GM13977 (cell line): ENCODE data around the gene CATSPERD.

ENCODE experiments used
- DNase-seq: peaks from one replicate; pipeline ENCODE4 v3.0.0; 2012; ENCODE audit warnings: low spot score
- CTCF ChIP-seq: IDR thresholded peaks from 2 replicates; pipeline ENCODE4 v1.5.1; 2012; ENCODE audit warnings: mild to moderate bottlenecking, control low read depth; ENCODE audit not compliant: insufficient read depth; ENCODE audit errors: extremely low read depth, missing control alignments
- in situ Hi-C: fragments of 300-500 bp; cut with MboI; formaldehyde crosslinking; loops from one replicate; pipeline ENCODE4 v1.12.0; 2022; ENCODE audit warnings: low sequenced_read_pairs, low pct_unique_long_range_greater_than_20kb, mixed read lengths, inconsistent platforms; ENCODE audit not compliant: unreplicated experiment

CATSPERD gene

GRCh38 chr19:5676772-5677105 lies 43.7 kb upstream of the CATSPERD start:
- no peak for TF ChIP-seq CTCF
- in situ Hi-C loops = no loop called here
- no peak for DNase-seq

DNA sequence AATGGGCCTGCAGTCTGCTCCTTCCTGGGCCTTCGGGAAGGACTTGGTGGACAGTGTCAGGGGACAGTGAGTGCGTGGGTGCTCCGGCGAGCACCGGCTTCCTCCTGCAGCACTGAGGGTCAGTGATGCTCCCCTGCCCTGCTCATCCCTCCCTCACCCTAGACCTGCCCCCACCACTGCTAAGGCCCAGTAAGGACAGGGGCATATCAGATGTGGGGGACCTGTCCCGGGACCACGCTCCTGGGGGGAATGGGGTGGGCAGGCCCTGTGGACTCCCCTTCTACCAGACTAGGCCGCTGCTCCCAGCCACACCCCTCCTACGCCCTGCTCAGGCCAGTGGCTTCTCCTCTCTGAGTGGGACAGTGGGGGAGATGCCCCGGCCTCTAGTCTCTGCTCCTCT lies 43.3 kb upstream of the CATSPERD start:
- DNase-seq = no peak
- in situ Hi-C loops = no loop called here
- no peak for TF ChIP-seq CTCF

GRCh38 chr19:5677580-5677979 lies 42.9 kb upstream of the CATSPERD start:
- TF ChIP-seq CTCF = no peak
- no peak for DNase-seq
- in situ Hi-C loops = no loop called here

DNA sequence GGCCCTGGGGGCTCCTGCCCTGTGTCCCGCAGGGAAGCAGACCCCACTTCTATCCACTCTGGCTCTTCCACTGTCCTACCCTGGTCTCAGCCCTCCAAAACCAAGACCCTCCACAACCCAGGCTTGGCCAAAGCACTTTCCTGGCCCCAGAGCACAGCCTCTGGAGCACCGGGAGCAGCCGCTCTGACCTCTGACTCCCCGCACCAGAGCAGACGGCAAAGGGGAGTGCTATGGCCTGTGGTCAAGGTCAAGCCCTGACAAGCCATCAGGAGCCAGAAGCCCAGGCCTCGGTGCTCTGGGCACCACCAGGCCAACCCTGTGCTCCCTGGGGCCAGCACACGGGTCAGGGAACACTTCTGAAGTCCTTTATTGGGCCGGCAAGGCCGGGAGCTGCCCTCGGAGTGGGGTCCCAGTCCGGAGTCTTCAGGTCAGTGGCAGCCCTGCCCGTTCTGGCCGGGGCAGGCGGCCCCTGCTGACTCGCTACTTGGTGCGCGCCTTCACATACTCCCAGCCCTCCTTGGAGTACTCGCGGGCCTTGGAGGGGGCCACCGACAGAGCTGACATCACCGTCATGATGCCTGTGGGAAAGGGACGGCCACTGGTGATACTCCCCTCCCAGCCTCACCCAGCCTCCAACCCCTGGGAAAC lies 42.2 kb upstream of the CATSPERD start:
- in situ Hi-C loops = no loop called here
- DNase-seq = no peak
- no peak for TF ChIP-seq CTCF

- in situ Hi-C loops = no loop called here
- TF ChIP-seq CTCF = no peak
- DNase-seq = no peak
Measured at GRCh38 chr19:5679289-5680083, 41.0 kb upstream of the CATSPERD start.

DNA sequence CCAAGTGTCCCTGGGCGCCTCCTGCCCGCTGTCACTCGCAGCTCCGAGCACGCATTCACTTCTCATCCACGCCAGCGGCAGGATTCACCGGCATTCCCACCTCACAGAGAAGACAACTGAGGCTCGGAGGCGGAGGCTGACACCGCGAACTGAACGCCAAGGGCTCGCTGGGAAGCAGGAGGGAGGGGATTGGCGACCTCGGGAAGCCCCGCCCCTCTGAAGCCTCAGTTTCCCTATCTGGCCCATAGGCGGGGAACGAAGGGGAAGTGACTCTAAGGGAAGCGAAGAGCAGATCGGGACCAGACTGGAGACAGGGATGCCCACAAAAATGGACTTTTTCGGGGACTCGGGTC lies 40.4 kb upstream of the CATSPERD start:
- no peak for DNase-seq
- TF ChIP-seq CTCF = no peak
- in situ Hi-C loops = no loop called here
